ENCODE results near the gene GPR32. TPM values are rescaled to one million over a fixed set of nuclear protein-coding genes. Genes with fewer than 3 reads are reported as not detected.
A peak's percentile ranks its signal among the peaks of the same experiment; 100 is the strongest.

GPR32 gene
- polyA plus RNA-seq, 1 experiment: not detected

- CTCF ChIA-PET: no interaction called here
- Histone ChIP-seq H3K4me3 (ENCODE audit: low read depth, low read length) (no peak overlapping the region), H3K27ac (ENCODE audit: low read depth, low read length) (no peak overlapping the region), H3K27me3 (ENCODE audit: control insufficient read depth, insufficient read depth, low read length) (peaks cover 40% of the 10 kb centered on the region), H3K9me3 (ENCODE audit: control insufficient read depth, insufficient read depth, low read length) (peaks cover 6% of the 10 kb centered on the region; the same call in 1 of the 2 replicates)
- no peak for TF ChIP-seq CTCF (IDR thresholded peaks at IDR 0.05; ENCODE audit: low read depth, low read length)
- DNase-seq (ENCODE audit: low read depth, low spot score): no peak
- POLR2A ChIA-PET: no interaction called here
Observed at GRCh38 chr19:50820549-50821247, 50.4 kb downstream of the GPR32 start.

GRCh38 chr19:50821248-50821612, 51.0 kb downstream of the GPR32 start:
- Histone ChIP-seq H3K27ac (ENCODE audit: low read depth, low read length) (no peak overlapping the region), H3K9me3 (ENCODE audit: control insufficient read depth, insufficient read depth, low read length) (peaks cover 6% of the 10 kb centered on the region; the same call in 1 of the 2 replicates), H3K27me3 (ENCODE audit: control insufficient read depth, insufficient read depth, low read length) (peaks cover 40% of the 10 kb centered on the region), H3K4me3 (ENCODE audit: low read depth, low read length) (no peak overlapping the region)
- ChIA-PET CTCF (no interaction called here), POLR2A (no interaction called here)
- no peak for TF ChIP-seq CTCF (IDR thresholded peaks at IDR 0.05; ENCODE audit: low read depth, low read length)
- no peak for DNase-seq (ENCODE audit: low read depth, low spot score)

Small RNA genes within 50 kb of the gene (small RNA-seq; reads per million reads assigned to genes)
- gene SNORD88A (ENCODE audit: insufficient read length, low read depth): 74.0 reads per million, percentile 88 among the genes with 10 or more reads in this experiment
- gene SNORD88B (ENCODE audit: insufficient read length, low read depth): not detected
- gene SNORD88C (ENCODE audit: insufficient read length, low read depth): not detected

Other genes starting within 250 kb of the GPR32 start
- not detected in 2 replicates for gene LRRC4B, start 202.0 kb upstream of the GPR32 start, polyA plus RNA-seq (2011; rRNA removed)
- 0.02 and 0.05 TPM in 2 replicates for gene SYT3, start 130.6 kb upstream of the GPR32 start, polyA plus RNA-seq (2011; rRNA removed)
- gene C19orf81, start 121.0 kb upstream of the GPR32 start, polyA plus RNA-seq (2011; rRNA removed): not detected in 2 replicates
- 2.4 and 3.5 TPM in 2 replicates for gene SHANK1, start 50.7 kb upstream of the GPR32 start, polyA plus RNA-seq (2011; rRNA removed)
- gene CLEC11A, start 47.1 kb upstream of the GPR32 start, polyA plus RNA-seq (2011; rRNA removed): 43.9 and 64.1 TPM in 2 replicates
- gene ACP4, start 20.0 kb downstream of the GPR32 start, polyA plus RNA-seq (2011; rRNA removed): not detected in 2 replicates
- not detected in 2 replicates for gene KLK1, start 53.3 kb downstream of the GPR32 start, polyA plus RNA-seq (2011; rRNA removed)
- gene KLK15, start 63.1 kb downstream of the GPR32 start, polyA plus RNA-seq (2011; rRNA removed): not detected in 2 replicates
- not detected in 2 replicates for gene KLK3, start 84.5 kb downstream of the GPR32 start, polyA plus RNA-seq (2011; rRNA removed)
- gene KLK2, start 103.0 kb downstream of the GPR32 start, polyA plus RNA-seq (2011; rRNA removed): not detected in 2 replicates
- gene KLK4, start 140.9 kb downstream of the GPR32 start, polyA plus RNA-seq (2011; rRNA removed): not detected in 2 replicates
- gene KLK5, start 182.6 kb downstream of the GPR32 start, polyA plus RNA-seq (2011; rRNA removed): not detected in 2 replicates
- gene KLK6, start 199.1 kb downstream of the GPR32 start, polyA plus RNA-seq (2011; rRNA removed): not detected in 2 replicates
- gene KLK7, start 213.5 kb downstream of the GPR32 start, polyA plus RNA-seq (2011; rRNA removed): not detected in 2 replicates
- not detected in 2 replicates for gene KLK8, start 231.1 kb downstream of the GPR32 start, polyA plus RNA-seq (2011; rRNA removed)
- not detected in 2 replicates for gene KLK10, start 249.2 kb downstream of the GPR32 start, polyA plus RNA-seq (2011; rRNA removed)

All from AG04450 (cell line).